Measurements from ENCODE around the gene PLEKHD1. TPM values are rescaled to one million over a fixed set of nuclear protein-coding genes. Genes with fewer than 3 reads are reported as not detected.
A peak's percentile ranks its signal among the peaks of the same experiment; 100 is the strongest.

The PLEKHD1 gene
- total and polyA plus RNA-seq, 9 of the 15 experiments (the other 6 are each of a cell fraction or from before 2014, with no cell fraction given), result not detected

DNA sequence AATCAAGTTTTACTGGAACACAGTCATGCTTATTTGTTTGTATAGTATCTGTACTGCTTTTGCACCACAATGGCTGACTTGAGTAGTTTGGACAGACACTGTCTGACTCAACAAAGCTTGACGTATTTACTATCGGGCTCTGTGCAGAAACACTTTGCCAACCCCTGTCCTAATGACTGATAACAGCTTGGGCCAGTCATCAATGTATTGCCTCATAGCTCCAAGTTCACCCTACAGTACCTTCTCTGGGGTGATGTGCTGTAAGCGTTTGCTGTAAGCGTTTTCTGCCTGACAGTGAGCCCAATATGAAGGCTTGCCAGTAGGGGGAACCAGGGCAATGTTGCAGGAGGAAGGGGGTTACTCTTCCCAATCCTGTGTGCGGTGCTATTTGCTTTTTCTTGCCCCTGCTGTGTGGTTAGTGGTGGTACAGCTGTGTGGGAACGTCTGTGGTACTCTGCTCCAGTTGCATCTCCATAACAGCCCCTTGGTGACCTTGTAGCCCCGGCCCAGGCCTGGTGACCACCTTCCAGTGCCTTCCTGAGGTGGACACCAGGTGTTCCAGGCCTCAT lies 95.6 kb downstream of the PLEKHD1 start (continued):
- TF ChIP-seq, protein P1, sequence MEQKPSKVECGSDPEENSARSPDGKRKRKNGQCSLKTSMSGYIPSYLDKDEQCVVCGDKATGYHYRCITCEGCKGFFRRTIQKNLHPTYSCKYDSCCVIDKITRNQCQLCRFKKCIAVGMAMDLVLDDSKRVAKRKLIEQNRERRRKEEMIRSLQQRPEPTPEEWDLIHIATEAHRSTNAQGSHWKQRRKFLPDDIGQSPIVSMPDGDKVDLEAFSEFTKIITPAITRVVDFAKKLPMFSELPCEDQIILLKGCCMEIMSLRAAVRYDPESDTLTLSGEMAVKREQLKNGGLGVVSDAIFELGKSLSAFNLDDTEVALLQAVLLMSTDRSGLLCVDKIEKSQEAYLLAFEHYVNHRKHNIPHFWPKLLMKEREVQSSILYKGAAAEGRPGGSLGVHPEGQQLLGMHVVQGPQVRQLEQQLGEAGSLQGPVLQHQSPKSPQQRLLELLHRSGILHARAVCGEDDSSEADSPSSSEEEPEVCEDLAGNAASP (IDR thresholded peaks at IDR 0.05), result no peak
- TF ChIP-seq, protein P2, sequence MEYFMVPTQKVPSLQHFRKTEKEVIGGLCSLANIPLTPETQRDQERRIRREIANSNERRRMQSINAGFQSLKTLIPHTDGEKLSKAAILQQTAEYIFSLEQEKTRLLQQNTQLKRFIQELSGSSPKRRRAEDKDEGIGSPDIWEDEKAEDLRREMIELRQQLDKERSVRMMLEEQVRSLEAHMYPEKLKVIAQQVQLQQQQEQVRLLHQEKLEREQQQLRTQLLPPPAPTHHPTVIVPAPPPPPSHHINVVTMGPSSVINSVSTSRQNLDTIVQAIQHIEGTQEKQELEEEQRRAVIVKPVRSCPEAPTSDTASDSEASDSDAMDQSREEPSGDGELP (CRISPR knock-in tag; IDR thresholded peaks at IDR 0.05; ENCODE audit: borderline replicate concordance), result peak; percentile 59; the same call in 1 of the 2 replicates
- TF ChIP-seq EZH2 (IDR thresholded peaks at IDR 0.05; ENCODE audit: borderline replicate concordance, low read depth, low read length), result no peak
- no peak for TF ChIP-seq PPARD (CRISPR knock-in tag; IDR thresholded peaks at IDR 0.05)
- no peak for TF ChIP-seq NCOA6 (IDR thresholded peaks at IDR 0.05)
- TF ChIP-seq, protein P3, sequence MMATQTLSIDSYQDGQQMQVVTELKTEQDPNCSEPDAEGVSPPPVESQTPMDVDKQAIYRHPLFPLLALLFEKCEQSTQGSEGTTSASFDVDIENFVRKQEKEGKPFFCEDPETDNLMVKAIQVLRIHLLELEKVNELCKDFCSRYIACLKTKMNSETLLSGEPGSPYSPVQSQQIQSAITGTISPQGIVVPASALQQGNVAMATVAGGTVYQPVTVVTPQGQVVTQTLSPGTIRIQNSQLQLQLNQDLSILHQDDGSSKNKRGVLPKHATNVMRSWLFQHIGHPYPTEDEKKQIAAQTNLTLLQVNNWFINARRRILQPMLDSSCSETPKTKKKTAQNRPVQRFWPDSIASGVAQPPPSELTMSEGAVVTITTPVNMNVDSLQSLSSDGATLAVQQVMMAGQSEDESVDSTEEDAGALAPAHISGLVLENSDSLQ (IDR thresholded peaks at IDR 0.05), result peak; percentile 30; the same call in 1 of the 2 replicates
- no peak for TF ChIP-seq ZNF696 (CRISPR knock-in tag; conservative IDR thresholded peaks at IDR 0.05)
- TF ChIP-seq HCFC1 (IDR thresholded peaks at IDR 0.05; ENCODE audit: low read depth, low read length), result no peak
- TF ChIP-seq RAD21 (CRISPR knock-in tag; conservative IDR thresholded peaks at IDR 0.05 in 1 of 2, IDR thresholded peaks at IDR 0.05 in 1 of 2), result peak; percentile 40 to 72
- no peak for TF ChIP-seq ZNF274 (IDR thresholded peaks at IDR 0.05; ENCODE audit: borderline replicate concordance, low read depth, low read length)
- TF ChIP-seq, protein P4, sequence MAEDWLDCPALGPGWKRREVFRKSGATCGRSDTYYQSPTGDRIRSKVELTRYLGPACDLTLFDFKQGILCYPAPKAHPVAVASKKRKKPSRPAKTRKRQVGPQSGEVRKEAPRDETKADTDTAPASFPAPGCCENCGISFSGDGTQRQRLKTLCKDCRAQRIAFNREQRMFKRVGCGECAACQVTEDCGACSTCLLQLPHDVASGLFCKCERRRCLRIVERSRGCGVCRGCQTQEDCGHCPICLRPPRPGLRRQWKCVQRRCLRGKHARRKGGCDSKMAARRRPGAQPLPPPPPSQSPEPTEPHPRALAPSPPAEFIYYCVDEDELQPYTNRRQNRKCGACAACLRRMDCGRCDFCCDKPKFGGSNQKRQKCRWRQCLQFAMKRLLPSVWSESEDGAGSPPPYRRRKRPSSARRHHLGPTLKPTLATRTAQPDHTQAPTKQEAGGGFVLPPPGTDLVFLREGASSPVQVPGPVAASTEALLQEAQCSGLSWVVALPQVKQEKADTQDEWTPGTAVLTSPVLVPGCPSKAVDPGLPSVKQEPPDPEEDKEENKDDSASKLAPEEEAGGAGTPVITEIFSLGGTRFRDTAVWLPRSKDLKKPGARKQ (CRISPR knock-in tag; IDR thresholded peaks at IDR 0.05), result no peak
- TF ChIP-seq GABPB2 (CRISPR knock-in tag; conservative IDR thresholded peaks at IDR 0.05), result no peak
- TF ChIP-seq CBFA2T2 (conservative IDR thresholded peaks at IDR 0.05), result peak; percentile 60
- TF ChIP-seq ZNF146 (CRISPR knock-in tag; IDR thresholded peaks at IDR 0.05; ENCODE audit: unreplicated experiment), result no peak
- TF ChIP-seq, protein P5, sequence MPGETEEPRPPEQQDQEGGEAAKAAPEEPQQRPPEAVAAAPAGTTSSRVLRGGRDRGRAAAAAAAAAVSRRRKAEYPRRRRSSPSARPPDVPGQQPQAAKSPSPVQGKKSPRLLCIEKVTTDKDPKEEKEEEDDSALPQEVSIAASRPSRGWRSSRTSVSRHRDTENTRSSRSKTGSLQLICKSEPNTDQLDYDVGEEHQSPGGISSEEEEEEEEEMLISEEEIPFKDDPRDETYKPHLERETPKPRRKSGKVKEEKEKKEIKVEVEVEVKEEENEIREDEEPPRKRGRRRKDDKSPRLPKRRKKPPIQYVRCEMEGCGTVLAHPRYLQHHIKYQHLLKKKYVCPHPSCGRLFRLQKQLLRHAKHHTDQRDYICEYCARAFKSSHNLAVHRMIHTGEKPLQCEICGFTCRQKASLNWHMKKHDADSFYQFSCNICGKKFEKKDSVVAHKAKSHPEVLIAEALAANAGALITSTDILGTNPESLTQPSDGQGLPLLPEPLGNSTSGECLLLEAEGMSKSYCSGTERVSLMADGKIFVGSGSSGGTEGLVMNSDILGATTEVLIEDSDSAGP (CRISPR knock-in tag; IDR thresholded peaks at IDR 0.05), result no peak
- no peak for TF ChIP-seq EP400 (IDR thresholded peaks at IDR 0.05)
- TF ChIP-seq, protein P6, sequence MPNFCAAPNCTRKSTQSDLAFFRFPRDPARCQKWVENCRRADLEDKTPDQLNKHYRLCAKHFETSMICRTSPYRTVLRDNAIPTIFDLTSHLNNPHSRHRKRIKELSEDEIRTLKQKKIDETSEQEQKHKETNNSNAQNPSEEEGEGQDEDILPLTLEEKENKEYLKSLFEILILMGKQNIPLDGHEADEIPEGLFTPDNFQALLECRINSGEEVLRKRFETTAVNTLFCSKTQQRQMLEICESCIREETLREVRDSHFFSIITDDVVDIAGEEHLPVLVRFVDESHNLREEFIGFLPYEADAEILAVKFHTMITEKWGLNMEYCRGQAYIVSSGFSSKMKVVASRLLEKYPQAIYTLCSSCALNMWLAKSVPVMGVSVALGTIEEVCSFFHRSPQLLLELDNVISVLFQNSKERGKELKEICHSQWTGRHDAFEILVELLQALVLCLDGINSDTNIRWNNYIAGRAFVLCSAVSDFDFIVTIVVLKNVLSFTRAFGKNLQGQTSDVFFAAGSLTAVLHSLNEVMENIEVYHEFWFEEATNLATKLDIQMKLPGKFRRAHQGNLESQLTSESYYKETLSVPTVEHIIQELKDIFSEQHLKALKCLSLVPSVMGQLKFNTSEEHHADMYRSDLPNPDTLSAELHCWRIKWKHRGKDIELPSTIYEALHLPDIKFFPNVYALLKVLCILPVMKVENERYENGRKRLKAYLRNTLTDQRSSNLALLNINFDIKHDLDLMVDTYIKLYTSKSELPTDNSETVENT (CRISPR knock-in tag; IDR thresholded peaks at IDR 0.05), result no peak
- 0 out of 2 replicates have a peak, but pooled peaks have one; percentile 24 for TF ChIP-seq SMARCE1 (IDR thresholded peaks at IDR 0.05)
- no peak for TF ChIP-seq TFAM (CRISPR knock-in tag; conservative IDR thresholded peaks at IDR 0.05)

Measured in K562 (cell line).